KMS-11 (cell line): ENCODE results near the gene FAM168A.

Experiments
- H2AFZ ChIP-seq: fragments of 200-600 bp; sonication (generic); 2 replicates; pipeline ENCODE4 v1.6.1; 2016; ENCODE audit warnings: antibody characterized with exemption, mixed run types, low read depth
- H3K27ac ChIP-seq: fragments of 200-600 bp; sonication (generic); 2 replicates; pipeline ENCODE4 v1.6.1; 2016; ENCODE audit warnings: mild to moderate bottlenecking, mixed run types
- H3K27me3 ChIP-seq: fragments of 200-600 bp; sonication (generic); 2 replicates; pipeline ENCODE4 v1.6.1; 2017; ENCODE audit warnings: mild to moderate bottlenecking, low read depth, mixed run types, moderate library complexity; ENCODE audit not compliant: insufficient read depth
- H3K36me3 ChIP-seq: fragments of 200-600 bp; sonication (generic); 2 replicates; pipeline ENCODE4 v1.6.1; 2017; ENCODE audit warnings: mild to moderate bottlenecking, mixed run types; ENCODE audit not compliant: insufficient read depth
- H3K4me1 ChIP-seq: fragments of 200-600 bp; sonication (generic); 2 replicates; pipeline ENCODE4 v1.6.1; 2016; ENCODE audit warnings: mild to moderate bottlenecking, low read depth, mixed run types; ENCODE audit not compliant: poor library complexity, severe bottlenecking
- H3K4me2 ChIP-seq: fragments of 200-600 bp; sonication (generic); 2 replicates; pipeline ENCODE4 v1.7.0; 2016; ENCODE audit warnings: mild to moderate bottlenecking, mixed run types
- H3K4me3 ChIP-seq: fragments of 200-600 bp; sonication (generic); IDR thresholded peaks from 2 replicates; pipeline ENCODE4 v1.6.1; 2017; ENCODE audit warnings: low read depth, low read length, mixed read lengths; ENCODE audit not compliant: insufficient read depth
- H3K79me2 ChIP-seq: fragments of 200-600 bp; sonication (generic); 2 replicates; pipeline ENCODE4 v1.6.1; 2016; ENCODE audit warnings: low read depth, mixed run types; ENCODE audit not compliant: insufficient read depth
- H3K9ac ChIP-seq: fragments of 200-600 bp; sonication (generic); 2 replicates; pipeline ENCODE4 v1.6.1; 2016; ENCODE audit warnings: mild to moderate bottlenecking, mixed run types
- H4K20me1 ChIP-seq: fragments of 200-600 bp; sonication (generic); 2 replicates; pipeline ENCODE4 v1.6.1; 2016; ENCODE audit warnings: mild to moderate bottlenecking, mixed run types; ENCODE audit not compliant: insufficient read depth
- TF ChIP-seq, protein P1 (sequence below): fragments of 200-600 bp; sonication (generic); conservative IDR thresholded peaks from 2 replicates; pipeline ENCODE4 v1.6.1; 2017; ENCODE audit warnings: low read depth, mild to moderate bottlenecking, antibody characterized with exemption, low read length, moderate library complexity, mixed read lengths

Gene FAM168A

GRCh38 chr11:73495731-73496130 lies 102.2 kb downstream of the FAM168A start:
- H3K9ac ChIP-seq = no peak overlapping the region
- H4K20me1 ChIP-seq = no peaks in the 10 kb centered on the region
- no peaks in the 10 kb centered on the region for H3K36me3 ChIP-seq
- H3K27ac ChIP-seq = no peak overlapping the region
- no peaks in the 10 kb centered on the region for H3K27me3 ChIP-seq
- no peaks in the 10 kb centered on the region for H3K79me2 ChIP-seq
- H3K4me3 ChIP-seq = no peak overlapping the region
- H2AFZ ChIP-seq = no peak overlapping the region
- H3K4me1 ChIP-seq = no peaks in the 10 kb centered on the region
- TF ChIP-seq, protein P1, sequence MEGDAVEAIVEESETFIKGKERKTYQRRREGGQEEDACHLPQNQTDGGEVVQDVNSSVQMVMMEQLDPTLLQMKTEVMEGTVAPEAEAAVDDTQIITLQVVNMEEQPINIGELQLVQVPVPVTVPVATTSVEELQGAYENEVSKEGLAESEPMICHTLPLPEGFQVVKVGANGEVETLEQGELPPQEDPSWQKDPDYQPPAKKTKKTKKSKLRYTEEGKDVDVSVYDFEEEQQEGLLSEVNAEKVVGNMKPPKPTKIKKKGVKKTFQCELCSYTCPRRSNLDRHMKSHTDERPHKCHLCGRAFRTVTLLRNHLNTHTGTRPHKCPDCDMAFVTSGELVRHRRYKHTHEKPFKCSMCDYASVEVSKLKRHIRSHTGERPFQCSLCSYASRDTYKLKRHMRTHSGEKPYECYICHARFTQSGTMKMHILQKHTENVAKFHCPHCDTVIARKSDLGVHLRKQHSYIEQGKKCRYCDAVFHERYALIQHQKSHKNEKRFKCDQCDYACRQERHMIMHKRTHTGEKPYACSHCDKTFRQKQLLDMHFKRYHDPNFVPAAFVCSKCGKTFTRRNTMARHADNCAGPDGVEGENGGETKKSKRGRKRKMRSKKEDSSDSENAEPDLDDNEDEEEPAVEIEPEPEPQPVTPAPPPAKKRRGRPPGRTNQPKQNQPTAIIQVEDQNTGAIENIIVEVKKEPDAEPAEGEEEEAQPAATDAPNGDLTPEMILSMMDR = no peak
- no peak overlapping the region for H3K4me2 ChIP-seq

DNA sequence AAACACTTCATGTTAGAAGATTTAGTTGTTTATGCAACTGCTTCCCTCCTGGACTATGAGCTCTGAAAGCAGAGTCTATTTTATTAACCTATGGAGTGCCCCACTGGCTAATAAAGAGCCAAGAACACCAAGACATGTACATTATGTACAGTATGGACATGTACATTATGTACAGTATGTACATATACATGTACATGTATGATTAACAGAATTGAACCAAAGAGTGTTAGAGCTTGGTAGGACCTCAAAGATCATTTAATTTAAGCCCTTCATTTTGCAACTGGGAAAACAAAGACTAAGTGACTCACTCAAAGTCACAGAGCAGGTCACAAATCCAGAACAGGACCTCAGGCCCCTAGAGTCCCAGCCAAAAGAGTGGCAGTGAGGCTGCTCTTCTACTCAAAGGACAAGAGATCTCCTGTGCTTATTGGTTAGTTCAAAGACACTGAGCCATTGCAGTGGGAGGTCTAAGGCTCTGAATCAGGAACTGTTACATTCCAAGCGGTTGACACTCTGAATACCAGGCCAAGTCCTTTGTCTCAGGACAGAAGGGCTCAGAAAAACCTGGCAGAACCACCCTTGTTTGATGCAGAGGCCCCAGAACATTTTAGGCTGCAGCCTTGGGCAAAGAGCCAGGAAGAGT lies 103.8 kb downstream of the FAM168A start:
- Histone ChIP-seq H4K20me1 (no peaks in the 10 kb centered on the region), H3K4me1 (no peaks in the 10 kb centered on the region), H3K27me3 (no peaks in the 10 kb centered on the region), H3K4me3 (no peak overlapping the region), H3K4me2 (no peak overlapping the region), H3K36me3 (no peaks in the 10 kb centered on the region), H2AFZ (no peak overlapping the region), H3K9ac (no peak overlapping the region), H3K79me2 (no peaks in the 10 kb centered on the region), H3K27ac (no peak overlapping the region)
- TF ChIP-seq, protein P1 = no peak

GRCh38 chr11:73481626-73482025 lies 116.3 kb downstream of the FAM168A start:
- no peaks in the 10 kb centered on the region for H4K20me1 ChIP-seq
- H2AFZ ChIP-seq = no peak overlapping the region
- no peak overlapping the region for H3K9ac ChIP-seq
- no peaks in the 10 kb centered on the region for H3K27me3 ChIP-seq
- no peak overlapping the region for H3K4me3 ChIP-seq
- no peak overlapping the region for H3K4me2 ChIP-seq
- TF ChIP-seq, protein P1 = no peak
- no peaks in the 10 kb centered on the region for H3K4me1 ChIP-seq
- no peaks in the 10 kb centered on the region for H3K36me3 ChIP-seq
- no peaks in the 10 kb centered on the region for H3K79me2 ChIP-seq
- H3K27ac ChIP-seq = no peak overlapping the region

DNA sequence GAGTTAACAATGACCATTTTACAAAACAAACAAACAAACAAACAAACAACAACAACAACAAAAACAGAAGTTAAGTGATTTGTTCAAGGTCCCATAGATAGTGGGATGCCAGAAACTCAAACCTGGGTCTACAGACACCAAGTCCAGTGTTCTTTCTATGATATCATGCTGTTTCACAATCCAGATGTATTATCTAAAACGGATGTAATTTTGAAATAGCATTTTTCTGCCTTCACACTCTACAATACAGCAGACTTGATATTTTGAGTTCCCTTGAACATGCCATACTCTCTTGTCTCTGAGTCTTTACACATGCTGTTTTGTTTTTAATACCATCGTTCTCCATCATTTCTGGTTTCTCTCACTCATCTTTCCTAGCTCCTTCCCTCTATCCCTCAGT lies 117.2 kb downstream of the FAM168A start:
- H3K4me1 ChIP-seq = no peaks in the 10 kb centered on the region
- no peaks in the 10 kb centered on the region for H4K20me1 ChIP-seq
- TF ChIP-seq, protein P1 = no peak
- H3K36me3 ChIP-seq = no peaks in the 10 kb centered on the region
- no peak overlapping the region for H2AFZ ChIP-seq
- H3K4me2 ChIP-seq = no peak overlapping the region
- H3K79me2 ChIP-seq = no peaks in the 10 kb centered on the region
- H3K4me3 ChIP-seq = no peak overlapping the region
- no peak overlapping the region for H3K27ac ChIP-seq
- no peaks in the 10 kb centered on the region for H3K27me3 ChIP-seq
- no peak overlapping the region for H3K9ac ChIP-seq
